SK-N-MC (cell line): ENCODE results near the gene SESTD1.

Source experiments
- DNase-seq: peaks from one replicate; pipeline ENCODE4 v3.0.0-alpha.2; 2011; ENCODE audit warnings: low read depth, low spot score
- H3K27ac ChIP-seq: fragments of 200-600 bp; sonication (generic); 2 replicates; pipeline ENCODE4 v1.5.1; 2016; ENCODE audit warnings: mixed run types
- H3K36me3 ChIP-seq: fragments of 200-600 bp; sonication (generic); 2 replicates; pipeline ENCODE4 v1.6.1; 2017; ENCODE audit warnings: antibody characterized with exemption, low read length, mixed read lengths; ENCODE audit not compliant: insufficient read depth
- H3K4me3 ChIP-seq: fragments of 200-600 bp; sonication (generic); 2 replicates; pipeline ENCODE4 v1.5.1; 2016
- H3K9ac ChIP-seq: fragments of 200-600 bp; sonication (generic); 2 replicates; pipeline ENCODE4 v1.8.0; 2017; ENCODE audit warnings: mixed run types, mixed read lengths; ENCODE audit not compliant: insufficient read length
- H3K9me3 ChIP-seq: fragments of 200-600 bp; sonication (generic); 2 replicates; pipeline ENCODE4 v1.6.1; 2017; ENCODE audit warnings: low read depth, mild to moderate bottlenecking, antibody characterized with exemption, low read length, moderate library complexity, mixed read lengths
- EZH2 ChIP-seq: fragments of 200-600 bp; sonication (generic); IDR thresholded peaks from one replicate; pipeline ENCODE4 v1.6.1; 2017; ENCODE audit warnings: antibody characterized with exemption
- FOXP2 ChIP-seq: optimal IDR thresholded peaks from 2 replicates; pipeline ENCODE3; 2011; ENCODE audit warnings: mild to moderate bottlenecking, moderate library complexity; ENCODE audit not compliant: insufficient read depth; ENCODE audit errors: extremely low read length, control extremely low read depth
- POLR2AphosphoS5 ChIP-seq: IDR thresholded peaks from 2 replicates; pipeline ENCODE4 v1.6.1; 2012; ENCODE audit warnings: mild to moderate bottlenecking, low read depth, low read length, borderline replicate concordance

The SESTD1 gene

GRCh38 chr2:179195141-179195540, 69.5 kb downstream of the SESTD1 start:
- no peak overlapping the region for H3K27ac ChIP-seq
- H3K9me3 ChIP-seq: no peaks in the 10 kb centered on the region
- peaks cover 4% of the 10 kb centered on the region; the same call in 1 of the 2 replicates for H3K36me3 ChIP-seq
- DNase-seq: no peak
- no peak for TF ChIP-seq POLR2AphosphoS5
- TF ChIP-seq FOXP2: no peak
- TF ChIP-seq EZH2: no peak
- H3K9ac ChIP-seq: no peak overlapping the region
- no peak overlapping the region for H3K4me3 ChIP-seq

GRCh38 chr2:179193759-179194394, 70.8 kb downstream of the SESTD1 start:
- no peak for DNase-seq
- no peak overlapping the region for H3K4me3 ChIP-seq
- peaks cover 4% of the 10 kb centered on the region; the same call in 1 of the 2 replicates for H3K36me3 ChIP-seq
- H3K9me3 ChIP-seq: no peaks in the 10 kb centered on the region
- TF ChIP-seq EZH2: no peak
- no peak for TF ChIP-seq POLR2AphosphoS5
- TF ChIP-seq FOXP2: no peak
- H3K9ac ChIP-seq: no peak overlapping the region
- no peak overlapping the region for H3K27ac ChIP-seq

GRCh38 chr2:179191110-179191509, 73.5 kb downstream of the SESTD1 start:
- H3K4me3 ChIP-seq: no peak overlapping the region
- H3K27ac ChIP-seq: no peak overlapping the region
- DNase-seq: no peak
- TF ChIP-seq EZH2: no peak
- no peak for TF ChIP-seq POLR2AphosphoS5
- TF ChIP-seq FOXP2: no peak
- no peak overlapping the region for H3K9ac ChIP-seq
- H3K36me3 ChIP-seq: peaks cover 9% of the 10 kb centered on the region; the same call in 1 of the 2 replicates
- no peaks in the 10 kb centered on the region for H3K9me3 ChIP-seq

GRCh38 chr2:179186126-179186525, 78.5 kb downstream of the SESTD1 start:
- TF ChIP-seq FOXP2: no peak
- no peak for TF ChIP-seq POLR2AphosphoS5
- no peak for TF ChIP-seq EZH2

GRCh38 chr2:179184610-179185009, 80.0 kb downstream of the SESTD1 start:
- H3K4me3 ChIP-seq: no peak overlapping the region
- no peak overlapping the region for H3K9ac ChIP-seq
- H3K9me3 ChIP-seq: no peaks in the 10 kb centered on the region
- no peak overlapping the region for H3K27ac ChIP-seq
- no peak for DNase-seq
- 0 out of 2 replicates have a peak, but pooled peaks cover 4% of the 10 kb centered on the region for H3K36me3 ChIP-seq
- no peak for TF ChIP-seq FOXP2
- TF ChIP-seq EZH2: no peak

More at GRCh38 chr2:179186126-179186525, 78.5 kb downstream of the SESTD1 start:
- Histone ChIP-seq H3K27ac (no peak overlapping the region), H3K9ac (no peak overlapping the region), H3K4me3 (no peak overlapping the region), H3K36me3 (peaks cover 7% of the 10 kb centered on the region; the same call in 1 of the 2 replicates), H3K9me3 (no peaks in the 10 kb centered on the region)
- DNase-seq: no peak

- H3K9me3 ChIP-seq: no peaks in the 10 kb centered on the region
- no peak for DNase-seq
- H3K27ac ChIP-seq: no peak overlapping the region
- H3K9ac ChIP-seq: no peak overlapping the region
- peaks cover 3% of the 10 kb centered on the region; the same call in 1 of the 2 replicates for H3K36me3 ChIP-seq
- no peak overlapping the region for H3K4me3 ChIP-seq
- TF ChIP-seq FOXP2 (no peak), POLR2AphosphoS5 (no peak), EZH2 (no peak)
Observed at GRCh38 chr2:179181002-179181401, 83.6 kb downstream of the SESTD1 start.

- H3K36me3 ChIP-seq: peaks cover 7% of the 10 kb centered on the region; the same call in 1 of the 2 replicates
- no peak overlapping the region for H3K9ac ChIP-seq
- no peaks in the 10 kb centered on the region for H3K9me3 ChIP-seq
- no peak overlapping the region for H3K27ac ChIP-seq
- no peak overlapping the region for H3K4me3 ChIP-seq
- DNase-seq: no peak
- TF ChIP-seq EZH2 (no peak), FOXP2 (no peak), POLR2AphosphoS5 (no peak)
Observed at GRCh38 chr2:179180242-179180641, 84.4 kb downstream of the SESTD1 start.

GRCh38 chr2:179179719-179180118, 84.9 kb downstream of the SESTD1 start:
- Histone ChIP-seq H3K27ac (no peak overlapping the region), H3K9me3 (no peaks in the 10 kb centered on the region), H3K4me3 (no peak overlapping the region), H3K36me3 (peaks cover 7% of the 10 kb centered on the region; the same call in 1 of the 2 replicates), H3K9ac (no peak overlapping the region)
- TF ChIP-seq POLR2AphosphoS5: no peak
- TF ChIP-seq FOXP2: no peak
- no peak for TF ChIP-seq EZH2
- no peak for DNase-seq
